Pancreas (tissue), 10 donors: ENCODE measurements around the gene OR10T2. TPM values are rescaled to one million over a fixed set of nuclear protein-coding genes. Genes with fewer than 3 reads are reported as not detected.
"Not testable (repeated sequence)": the region's sequence is repeated elsewhere in the genome, so short reads cannot be mapped to it uniquely, and the experiment has no call there.

ENCODE experiments used
- ATAC-seq, 4 donors: fragments of 200-7000 bp; cut with Tn5 transposase; one replicate each; pipeline versions ENCODE4 v1.8.0 to v1.9.1; 2020; ENCODE audit warnings: mild to moderate bottlenecking in 4 of 4, moderate library complexity in 4 of 4
- DNase-seq, 6 donors: peaks; one replicate each; pipeline ENCODE4 v3.0.0-alpha.2; 2020
- FAIRE-seq: peaks from 2 replicates; lab custom pipeline; 2012; peaks lifted over from hg19 to GRCh38; lab: Jason Lieb, UNC
- H3K27ac ChIP-seq, 4 donors: fragments of 200-600 bp; sonication (generic); 1 replicate in 3 of 4; 2 replicates in 1 of 4; pipeline versions ENCODE4 v1.5.0 to v1.8.0; 2020
- H3K27me3 ChIP-seq, 4 donors: fragments of 200-600 bp; one replicate each; pipeline ENCODE4 v1.8.0; 2021
- H3K36me3 ChIP-seq, 3 donors: fragments of 200-600 bp; sonication (generic) in 1 of 3; one replicate each; pipeline versions ENCODE4 v1.5.0 to v1.8.0; 2020 to 2021
- H3K4me1 ChIP-seq, 3 donors: fragments of 200-600 bp; one replicate each; pipeline ENCODE4 v1.8.0; 2021
- H3K4me3 ChIP-seq, 4 donors: fragments of 200-600 bp; sonication (generic) in 2 of 4; one replicate each; pipeline versions ENCODE4 v1.5.0 to v1.8.0; 2020 to 2021
- H3K9me3 ChIP-seq, 4 donors: fragments of 200-600 bp; one replicate each; pipeline ENCODE4 v1.8.0; 2021
- CTCF ChIP-seq, 4 donors: fragments of 200-600 bp; sonication (generic) in 3 of 4; IDR thresholded peaks; one replicate each; pipeline versions ENCODE4 v1.5.0 to v1.8.0; 2021; ENCODE audit warnings: antibody characterized with exemption in 4 of 4
- WGBS, 2 donors: extraction: QIAGEN DNeasy Blood & Tissue Kit; methylation state at CpG; one replicate each; pipeline ENCODE4 v1.1.7; 2013; 5-methylcytosine and 5-hydroxymethylcytosine counted together
- intact Hi-C, 3 donors: fragments of 100-400 bp; cut with DNase I; formaldehyde crosslinking; loops; one replicate each; pipeline versions ENCODE4 v1.11.1 to v1.14.2; 2022
- polyA plus RNA-seq, 2 donors: library from polyadenylated mRNA; stranded (reverse); fragments of 200-250 nt; gene quantifications; one replicate each; pipeline ENCODE4 v1.2.3, GENCODE V29; 2013
- total RNA-seq, 6 donors: library from RNA; stranded (reverse); fragmentation: NEBNext Ultra II Directional in 4 of 6; extraction: Animal tissue kit (Norgen Biotek cat#: 25700) in 4 of 6; gene quantifications; one replicate each; pipeline versions ENCODE4 v1.2.1 to v1.2.4, GENCODE V29; 2021 to 2023
- donor health status: healthy with polysubstance abuse.
- donor health status: DM: no; HTN: no; CAD: no; lungs with moderate emphysema.
- donor health status: DM: no; HTN: no; CAD: no.
- donor health status: control.
- donor health status: control.
- donor health status: Bipolar disorder and iron deficiency.
- donor health status: DM: yes; HTN: yes; CAD: no.
- donor health status: DM: no; HTN: no; CAD: no.
- donor health status: DM: no; HTN: no; CAD: no.
- donor health status: DM: yes; HTN: yes; CAD: no.

OR10T2 gene
- total and polyA plus RNA-seq, 8 donors: not detected

GRCh38 chr1:158353303-158354075 lies 45.8 kb downstream of the OR10T2 start, which contains the start of gene CD1E:
Gene CD1E (plus strand): TSS chr1:158353894. CDS start chr1:158353989, 95 bp downstream.
- WGBS, 2 donors: 15 to 28% methylated on average over 6 of the region's 6 CpGs
- Histone ChIP-seq H3K4me1 (no peaks in the 10 kb centered on the region), H3K27ac (no peak within 1 kb of the TSS), H3K9me3 (no peaks in the 10 kb centered on the region), H3K36me3 (no peaks in the 10 kb centered on the region), H3K4me3 (no peak within 1 kb of the TSS), H3K27me3 (no peaks in the 10 kb centered on the region)
- intact Hi-C loops: no loop called here
- no peak for FAIRE-seq
- ATAC-seq: peak in 1 of 4 donors; percentile 62
- TF ChIP-seq CTCF (IDR thresholded peaks at IDR 0.05): no peak
- DNase-seq: no peak

DNA sequence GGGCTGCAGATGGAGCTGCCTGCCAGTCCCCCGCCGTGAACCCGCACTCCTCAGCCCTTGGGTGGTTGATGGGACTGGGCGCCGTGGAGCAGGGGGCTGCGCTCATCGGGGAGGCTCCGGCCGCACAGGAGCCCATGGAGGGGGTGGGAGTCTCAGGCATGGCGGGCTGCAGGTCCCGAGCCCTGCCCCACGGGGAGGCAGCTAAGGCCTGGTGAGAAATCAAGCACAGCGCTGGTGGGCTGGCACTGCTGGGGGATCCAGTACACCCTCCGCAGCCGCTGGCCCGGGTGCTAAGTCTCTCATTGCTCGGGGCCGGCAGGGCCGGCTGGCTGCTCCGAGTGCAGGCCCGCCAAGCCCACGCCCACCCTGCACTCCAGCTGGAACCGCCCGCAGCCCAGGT lies 50.3 kb downstream of the OR10T2 start:
- intact Hi-C loops, ATAC-seq, H3K9me3 ChIP-seq, H3K36me3 ChIP-seq, H3K27ac ChIP-seq, FAIRE-seq, H3K4me3 ChIP-seq, H3K27me3 ChIP-seq, H3K4me1 ChIP-seq: not testable (repeated sequence)
- DNase-seq: peak in 1 of 6 donors; percentile 53
- 86 to 89% methylated on average over 17 to 24 of the region's 24 CpGs for WGBS, 2 donors

Other genes starting within 250 kb of the OR10T2 start
- gene CD1D, start 218.6 kb downstream of the OR10T2 start, total RNA-seq: 1 to 10 TPM in 2 of 6 donors, under 1 TPM in 4; 0.08 to 1.3 (median 0.40) TPM
- 1 to 10 TPM in 1 of 2 donors, under 1 TPM in 1; 0.95 to 1.2 TPM for gene CD1D, start 218.6 kb downstream of the OR10T2 start, polyA plus RNA-seq
- gene CD1A, start 145.0 kb downstream of the OR10T2 start, total RNA-seq: under 1 TPM in 1 of 6 donors, not detected in 5; 0.09 TPM
- not detected for gene CD1A, start 145.0 kb downstream of the OR10T2 start, polyA plus RNA-seq
- 1 to 10 TPM in 1 of 6 donors, under 1 TPM in 2, not detected in 3; 0.20 to 1.3 (median 0.52) TPM for gene CD1C, start 109.5 kb downstream of the OR10T2 start, total RNA-seq
- under 1 TPM in 1 of 2 donors, not detected in 1; 0.12 TPM for gene CD1C, start 109.5 kb downstream of the OR10T2 start, polyA plus RNA-seq
- gene CD1B, start 67.9 kb downstream of the OR10T2 start, total RNA-seq: under 1 TPM in 1 of 6 donors, not detected in 5; 0.19 TPM
- gene CD1B, start 67.9 kb downstream of the OR10T2 start, polyA plus RNA-seq: not detected
- under 1 TPM in 2 of 6 donors, not detected in 4; 0.55 to 0.72 TPM for gene CD1E, start 45.6 kb downstream of the OR10T2 start, total RNA-seq
- gene CD1E, start 45.6 kb downstream of the OR10T2 start, polyA plus RNA-seq: not detected
- not detected for gene OR10K2, start 26.8 kb upstream of the OR10T2 start, total RNA-seq
- not detected for gene OR10K2, start 26.8 kb upstream of the OR10T2 start, polyA plus RNA-seq
- not detected for gene OR10K1, start 62.4 kb upstream of the OR10T2 start, total RNA-seq
- gene OR10K1, start 62.4 kb upstream of the OR10T2 start, polyA plus RNA-seq: not detected
- gene OR10R2, start 72.8 kb upstream of the OR10T2 start, total RNA-seq: not detected
- gene OR10R2, start 72.8 kb upstream of the OR10T2 start, polyA plus RNA-seq: not detected
- gene OR6Y1, start 154.9 kb upstream of the OR10T2 start, total RNA-seq: not detected
- gene OR6Y1, start 154.9 kb upstream of the OR10T2 start, polyA plus RNA-seq: not detected
- not detected for gene OR6P1, start 171.1 kb upstream of the OR10T2 start, total RNA-seq
- not detected for gene OR6P1, start 171.1 kb upstream of the OR10T2 start, polyA plus RNA-seq
- not detected for gene OR10X1, start 180.4 kb upstream of the OR10T2 start, total RNA-seq
- not detected for gene OR10X1, start 180.4 kb upstream of the OR10T2 start, polyA plus RNA-seq
- gene OR10Z1, start 205.8 kb upstream of the OR10T2 start, total RNA-seq: not detected
- gene OR10Z1, start 205.8 kb upstream of the OR10T2 start, polyA plus RNA-seq: not detected